ENCODE data around the gene LRP2BP. TPM values are rescaled to one million over a fixed set of nuclear protein-coding genes. Genes with fewer than 3 reads are reported as not detected.
A peak's percentile ranks its signal among the peaks of the same experiment; 100 is the strongest.

The LRP2BP gene
- total RNA-seq, 2 experiments from 2014 or later, result 2.7 to 3.1 TPM

DNA sequence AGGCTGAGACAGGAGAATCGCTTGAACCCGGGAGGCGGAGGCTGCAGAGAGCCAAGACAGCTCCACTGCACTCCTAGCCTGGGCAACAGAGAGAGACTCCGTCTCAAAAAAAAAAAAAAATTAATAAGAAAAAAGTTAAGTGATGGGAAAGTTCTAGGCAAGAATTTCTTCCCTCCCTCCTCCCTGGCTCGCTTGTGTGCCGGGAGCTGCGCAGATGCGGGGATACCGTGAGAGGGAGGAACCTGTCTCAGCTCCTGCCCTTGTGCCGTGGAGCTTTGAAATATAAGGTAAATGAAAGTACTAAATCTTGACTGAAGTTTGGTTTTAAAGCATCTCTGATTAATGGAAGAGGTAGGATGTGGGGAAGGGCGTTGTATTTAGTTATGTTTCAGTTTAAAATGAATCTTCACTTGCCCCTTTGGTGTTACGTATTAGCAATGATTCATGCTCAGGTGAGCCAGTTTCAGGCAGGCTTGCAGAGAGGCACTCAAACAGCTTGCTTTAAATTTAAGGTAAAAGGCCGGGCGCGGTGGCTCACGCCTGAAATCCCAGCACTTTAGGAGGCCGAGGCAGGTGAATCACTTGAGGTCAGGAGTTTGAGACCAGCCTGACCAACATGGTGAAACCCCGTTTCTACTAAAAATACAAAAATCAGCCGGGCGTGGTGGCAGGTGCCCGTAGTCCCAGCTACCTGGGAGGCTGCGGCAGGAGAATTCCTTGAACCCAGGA is 31.4 kb upstream of the LRP2BP start:
- ChIA-PET CTCF (interaction anchor here (1.3 to 1.9 kb wide), 4 partner anchors 31 to 1982 kb away, joined by 3 to 9 read pairs (median 6); partner anchors contain the start of genes ANKRD37, CCDC110, CDKN2AIP and LRP2BP), POLR2A (interaction anchor here (5.0 kb wide), 1 partner anchor 31 kb away, joined by 88 read pairs; the partner anchor contains the start of genes ANKRD37 and LRP2BP)
- H3K4me1 ChIP-seq (ENCODE audit: insufficient read depth, low read length), result peaks cover 18% of the 10 kb centered on the region
- H3K9me3 Mint-ChIP-seq, result no peaks in the 10 kb centered on the region
- intact Hi-C loops (cut with DNase I, micrococcal nuclease), result loop anchor here (5.0 to 10.0 kb wide), 8 partner anchors 45 to 892 kb away; partner anchors contain the start of genes CFAP97 (in 2 of the 2), ACSL1 (in 1 of the 2), CCDC110 (in 1 of the 2) and SNX25 (in 1 of the 2)
- H3K36me3 ChIP-seq (ENCODE audit: insufficient read depth, low read length), result peaks cover 2% of the 10 kb centered on the region
- peaks cover 22% of the 10 kb centered on the region for H3K4me1 Mint-ChIP-seq (ENCODE audit: low read depth)
- H3K4me3 ChIP-seq (ENCODE audit: low read length), result no peak overlapping the region
- no peaks in the 10 kb centered on the region for H3K27me3 ChIP-seq (ENCODE audit: control insufficient read depth in 1 of 2, insufficient read depth in 2 of 2, low read length in 2 of 2)
- H3K9me3 ChIP-seq (ENCODE audit: control insufficient read depth in 1 of 2, insufficient read depth in 1 of 2, low read length in 2 of 2), result no peaks in the 10 kb centered on the region
- TF ChIP-seq, protein P1, sequence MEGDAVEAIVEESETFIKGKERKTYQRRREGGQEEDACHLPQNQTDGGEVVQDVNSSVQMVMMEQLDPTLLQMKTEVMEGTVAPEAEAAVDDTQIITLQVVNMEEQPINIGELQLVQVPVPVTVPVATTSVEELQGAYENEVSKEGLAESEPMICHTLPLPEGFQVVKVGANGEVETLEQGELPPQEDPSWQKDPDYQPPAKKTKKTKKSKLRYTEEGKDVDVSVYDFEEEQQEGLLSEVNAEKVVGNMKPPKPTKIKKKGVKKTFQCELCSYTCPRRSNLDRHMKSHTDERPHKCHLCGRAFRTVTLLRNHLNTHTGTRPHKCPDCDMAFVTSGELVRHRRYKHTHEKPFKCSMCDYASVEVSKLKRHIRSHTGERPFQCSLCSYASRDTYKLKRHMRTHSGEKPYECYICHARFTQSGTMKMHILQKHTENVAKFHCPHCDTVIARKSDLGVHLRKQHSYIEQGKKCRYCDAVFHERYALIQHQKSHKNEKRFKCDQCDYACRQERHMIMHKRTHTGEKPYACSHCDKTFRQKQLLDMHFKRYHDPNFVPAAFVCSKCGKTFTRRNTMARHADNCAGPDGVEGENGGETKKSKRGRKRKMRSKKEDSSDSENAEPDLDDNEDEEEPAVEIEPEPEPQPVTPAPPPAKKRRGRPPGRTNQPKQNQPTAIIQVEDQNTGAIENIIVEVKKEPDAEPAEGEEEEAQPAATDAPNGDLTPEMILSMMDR (IDR thresholded peaks at IDR 0.05), result no peak
- H3K36me3 Mint-ChIP-seq (ENCODE audit: low read depth), result peaks cover 27% of the 10 kb centered on the region
- no peak overlapping the region for H3K27ac ChIP-seq (ENCODE audit: low read depth in 1 of 2, low read length in 2 of 2)
- ATAC-seq (ENCODE audit: poor library complexity), result no peak
- peak overlapping the region; percentile 91 for H3K27ac Mint-ChIP-seq
- H3K4me3 Mint-ChIP-seq, result peak overlapping the region; percentile 72
- DNase-seq, result peak in 1 of 14 experiments; percentile 17
- H3K27me3 Mint-ChIP-seq, result peaks cover 6% of the 10 kb centered on the region

DNA sequence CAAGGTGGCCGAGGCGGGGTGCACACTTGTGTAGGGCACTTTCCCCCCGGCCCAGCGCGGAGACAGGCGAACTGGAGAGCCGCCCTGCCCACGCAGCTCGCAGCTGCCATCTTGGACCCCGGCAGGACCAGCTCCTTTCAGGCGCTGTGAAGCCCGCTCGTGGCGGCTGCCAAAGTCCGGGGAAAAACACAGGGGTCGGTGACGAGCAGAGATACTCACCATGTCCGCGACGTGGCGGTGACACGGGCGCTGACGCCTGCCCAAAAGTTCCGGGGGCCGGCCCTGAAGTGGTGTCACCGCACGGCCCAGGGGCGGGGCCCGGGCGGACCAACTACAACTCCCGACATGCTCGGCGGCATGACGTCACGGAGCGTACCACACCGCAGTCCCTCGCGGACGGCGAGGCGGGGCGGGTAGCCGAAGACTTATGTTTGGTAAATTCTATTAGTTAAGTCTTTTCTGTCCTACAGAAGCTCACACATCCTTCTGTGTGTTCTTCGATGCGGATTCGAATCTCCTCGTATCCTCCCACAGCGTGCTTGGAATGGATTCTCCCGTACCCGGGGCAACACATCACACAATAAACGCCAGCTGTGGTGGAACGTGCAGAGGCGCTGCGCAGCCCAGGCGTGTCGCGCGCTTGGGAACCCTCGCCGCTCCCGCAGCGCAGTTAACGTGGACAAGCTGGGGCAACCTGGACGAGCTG is 30.1 kb upstream of the LRP2BP start, which contains the start of gene UFSP2:
Gene UFSP2 (minus strand): TSS at position 318 of the 706 bp plus-strand sequence. CDS start 96 bp downstream, at position 222.
- DNase-seq, result peak; percentile 78 to 97 (median 88)
- peaks cover 6% of the 10 kb centered on the region for H3K27me3 Mint-ChIP-seq

More for the DNA sequence above, 30.1 kb upstream of the LRP2BP start, which contains the start of gene UFSP2:
- peak within 1 kb of the TSS; percentile 94 for H3K4me3 Mint-ChIP-seq
- Histone ChIP-seq H3K36me3 (ENCODE audit: insufficient read depth, low read length) (peaks cover 15% of the 10 kb centered on the region), H3K27me3 (ENCODE audit: control insufficient read depth in 1 of 2, insufficient read depth in 2 of 2, low read length in 2 of 2) (no peaks in the 10 kb centered on the region), H3K9me3 (ENCODE audit: control insufficient read depth in 1 of 2, insufficient read depth in 1 of 2, low read length in 2 of 2) (no peaks in the 10 kb centered on the region), H3K27ac (ENCODE audit: low read depth in 1 of 2, low read length in 2 of 2) (peak within 1 kb of the TSS; percentile 88 to 99), H3K4me1 (ENCODE audit: insufficient read depth, low read length) (peaks cover 18% of the 10 kb centered on the region), H3K4me3 (ENCODE audit: low read length) (peak within 1 kb of the TSS; percentile 99)
- POLR2A ChIA-PET, result interaction anchor here (0.6 to 5.0 kb wide), 16 partner anchors 11 to 951 kb away, joined by 3 to 88 read pairs (median 4); partner anchors contain the start of genes ANKRD37, CASP3, CYP4V2 and IRF2
- intact Hi-C loops (cut with DNase I, micrococcal nuclease), result loop anchor here (1.0 to 10.0 kb wide), 11 partner anchors 27 to 891 kb away; partner anchors contain the start of genes CFAP97 (in 2 of the 2), ACSL1 (in 1 of the 2), ANKRD37 (in 1 of the 2) and CCDC110 (in 1 of the 2)
- TF ChIP-seq, protein P1 (IDR thresholded peaks at IDR 0.05), result no peak
- peak; percentile 85 for ATAC-seq (ENCODE audit: poor library complexity)
- no peaks in the 10 kb centered on the region for H3K9me3 Mint-ChIP-seq
- CTCF ChIA-PET, result interaction anchor here (0.6 to 1.9 kb wide), 7 partner anchors 22 to 1981 kb away, joined by 3 to 9 read pairs (median 4); partner anchors contain the start of genes ANKRD37, CCDC110, CDKN2AIP and LRP2BP
- peaks cover 31% of the 10 kb centered on the region for H3K4me1 Mint-ChIP-seq (ENCODE audit: low read depth)
- peak within 1 kb of the TSS; percentile 91 for H3K27ac Mint-ChIP-seq
- peaks cover 39% of the 10 kb centered on the region for H3K36me3 Mint-ChIP-seq (ENCODE audit: low read depth)

All from CD4-positive, alpha-beta T cell (primary cell).